Measurements from ENCODE around the gene CENPO.

The CENPO gene

GRCh38 chr2:24771764-24772586 lies 21.2 kb upstream of the CENPO start:
- H3K4me1 ChIP-seq (ENCODE audit: control insufficient read depth in 1 of 2, insufficient read depth in 1 of 2, low read depth in 1 of 2, low read length in 1 of 2): no peaks in the 10 kb centered on the region
- H3K36me3 ChIP-seq: peaks cover 37% of the 10 kb centered on the region
- no peaks in the 10 kb centered on the region for H3K27me3 ChIP-seq
- no peaks in the 10 kb centered on the region for H3K9me3 ChIP-seq
- no peak for TF ChIP-seq CTCF (IDR thresholded peaks at IDR 0.05)
- no peak overlapping the region for H3K4me3 ChIP-seq (ENCODE audit: low read depth in 1 of 2, low read length in 1 of 2)
- no peak overlapping the region for H3K27ac ChIP-seq

GRCh38 chr2:24774373-24774772 lies 18.9 kb upstream of the CENPO start:
- Histone ChIP-seq H3K4me1 (ENCODE audit: control insufficient read depth in 1 of 2, insufficient read depth in 1 of 2, low read depth in 1 of 2, low read length in 1 of 2) (peaks cover 6 to 8% of the 10 kb centered on the region in 2 experiments), H3K4me3 (ENCODE audit: low read depth in 1 of 2, low read length in 1 of 2) (no peak overlapping the region), H3K27me3 (no peaks in the 10 kb centered on the region), H3K27ac (no peak overlapping the region), H3K36me3 (peaks cover 16% of the 10 kb centered on the region), H3K9me3 (no peaks in the 10 kb centered on the region)
- no peak for TF ChIP-seq CTCF (IDR thresholded peaks at IDR 0.05)

- no peaks in the 10 kb centered on the region for H3K9me3 ChIP-seq
- peaks cover 6 to 9% of the 10 kb centered on the region in 2 experiments for H3K4me1 ChIP-seq (ENCODE audit: control insufficient read depth in 1 of 2, insufficient read depth in 1 of 2, low read depth in 1 of 2, low read length in 1 of 2)
- no peak for TF ChIP-seq CTCF (IDR thresholded peaks at IDR 0.05)
- no peaks in the 10 kb centered on the region for H3K36me3 ChIP-seq
- H3K27ac ChIP-seq: no peak overlapping the region
- no peak overlapping the region for H3K4me3 ChIP-seq (ENCODE audit: low read depth in 1 of 2, low read length in 1 of 2)
- H3K27me3 ChIP-seq: no peaks in the 10 kb centered on the region
Observed at GRCh38 chr2:24779116-24779515, 14.1 kb upstream of the CENPO start.

- no peak overlapping the region for H3K27ac ChIP-seq
- no peak for TF ChIP-seq CTCF (IDR thresholded peaks at IDR 0.05)
- H3K4me3 ChIP-seq (ENCODE audit: low read depth in 1 of 2, low read length in 1 of 2): no peak overlapping the region
- H3K4me1 ChIP-seq (ENCODE audit: control insufficient read depth in 1 of 2, insufficient read depth in 1 of 2, low read depth in 1 of 2, low read length in 1 of 2): peaks cover 6 to 9% of the 10 kb centered on the region in 2 experiments
- no peaks in the 10 kb centered on the region for H3K9me3 ChIP-seq
- H3K36me3 ChIP-seq: no peaks in the 10 kb centered on the region
- no peaks in the 10 kb centered on the region for H3K27me3 ChIP-seq
Observed at GRCh38 chr2:24783641-24784040, 9.6 kb upstream of the CENPO start.

- Histone ChIP-seq H3K27me3 (no peaks in the 10 kb centered on the region), H3K4me3 (ENCODE audit: low read depth in 1 of 2, low read length in 1 of 2) (no peak overlapping the region), H3K27ac (no peak overlapping the region), H3K9me3 (no peaks in the 10 kb centered on the region), H3K36me3 (no peaks in the 10 kb centered on the region), H3K4me1 (ENCODE audit: control insufficient read depth in 1 of 2, insufficient read depth in 1 of 2, low read depth in 1 of 2, low read length in 1 of 2) (no peaks in the 10 kb centered on the region)
- no peak for TF ChIP-seq CTCF (IDR thresholded peaks at IDR 0.05)
Observed at GRCh38 chr2:24785671-24786321, 7.4 kb upstream of the CENPO start.
